ENCODE measurements around the gene C22orf15.

Gene C22orf15

DNA sequence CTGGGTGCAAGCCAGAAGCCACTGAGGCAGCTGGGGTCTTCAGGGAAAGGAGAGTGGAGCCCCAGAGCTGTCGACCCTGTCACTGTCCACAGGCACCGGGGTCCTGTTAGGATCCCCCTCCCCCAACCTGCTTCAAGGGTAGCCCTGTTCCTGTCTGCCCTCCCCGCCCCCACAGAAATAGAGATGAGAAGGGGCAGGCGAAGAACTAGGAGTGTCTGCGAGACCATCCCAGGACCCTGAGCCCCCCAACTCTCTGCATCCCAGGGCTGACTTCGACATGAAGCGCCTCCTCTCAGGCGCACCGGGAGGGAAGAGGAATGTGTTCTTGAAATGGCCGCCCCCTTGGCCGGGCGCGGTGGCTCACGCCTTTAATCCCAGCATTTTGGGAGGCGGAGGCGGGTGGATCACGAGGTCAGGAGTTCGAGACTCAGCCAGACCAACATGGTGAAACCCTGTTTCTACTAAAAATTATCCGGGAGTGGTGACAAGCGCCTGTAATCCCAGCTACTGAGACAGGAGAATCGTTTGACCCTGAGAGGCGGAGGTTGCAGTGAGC lies 11.3 kb upstream of the C22orf15 start:
- no peak for DNase-seq

- no peak for DNase-seq
Measured at GRCh38 chr22:23752090-23752691, 10.6 kb upstream of the C22orf15 start.

GRCh38 chr22:23752750-23753149 lies 10.0 kb upstream of the C22orf15 start:
- no peak for DNase-seq

DNA sequence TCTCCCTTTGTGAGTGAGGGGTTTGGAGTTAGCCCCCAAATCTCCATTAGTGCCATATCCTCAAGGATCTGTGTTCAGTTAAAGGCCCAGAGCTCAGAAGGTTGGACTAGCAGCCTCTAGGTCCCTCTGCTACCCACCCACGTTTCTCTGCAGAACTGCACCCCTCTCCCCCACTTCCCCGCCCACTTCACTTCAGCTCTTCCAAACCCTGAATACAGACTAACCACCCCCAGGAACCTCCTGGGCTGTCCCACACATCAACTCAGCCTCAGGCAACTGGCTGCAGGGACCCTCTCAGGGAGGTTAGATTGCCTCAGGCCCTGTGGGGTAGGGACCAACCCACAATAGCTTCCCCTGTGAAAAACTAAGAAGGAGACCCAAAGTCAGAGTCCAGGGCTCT lies 9.4 kb upstream of the C22orf15 start:
- no peak for DNase-seq

- DNase-seq: no peak
Measured at GRCh38 chr22:23754220-23754919, 8.4 kb upstream of the C22orf15 start, which contains the start of gene VPREB3. Gene VPREB3, minus strand, starts transcription at chr22:23754425. Its CDS starts 62 bp downstream, at chr22:23754363.

DNA sequence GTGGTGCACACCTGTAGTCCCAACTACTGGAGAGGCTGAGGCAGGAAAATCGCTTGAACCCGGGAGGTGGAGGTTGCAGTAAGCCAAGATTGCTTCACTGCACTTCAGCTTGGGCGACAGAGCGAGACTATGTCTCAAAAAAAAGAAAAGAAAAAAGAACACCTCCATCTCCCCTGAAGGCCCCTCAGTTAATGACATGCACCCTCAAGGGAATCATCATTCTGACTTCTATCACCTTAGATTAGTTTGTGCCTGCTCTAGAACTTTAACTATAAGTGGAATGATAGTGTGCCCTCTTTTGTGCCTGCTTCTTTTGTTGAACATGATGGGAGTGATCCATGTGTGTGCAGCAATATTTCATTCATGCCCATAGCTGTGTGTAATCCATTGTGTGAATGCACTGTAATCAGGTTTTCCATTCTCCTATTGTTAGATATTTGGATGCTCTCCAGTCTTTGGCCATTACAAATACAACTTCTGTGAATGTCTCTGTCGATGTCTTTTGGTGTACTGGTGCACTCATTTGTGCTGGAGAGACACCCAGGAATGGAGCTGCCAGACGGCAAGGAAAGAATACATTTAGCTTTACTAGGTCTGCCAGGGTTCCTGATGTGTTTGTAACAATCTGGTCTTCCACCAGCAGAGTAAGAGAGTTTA lies 7.7 kb upstream of the C22orf15 start:
- no peak for DNase-seq

GRCh38 chr22:23755711-23756110 lies 7.1 kb upstream of the C22orf15 start:
- DNase-seq: no peak

DNA sequence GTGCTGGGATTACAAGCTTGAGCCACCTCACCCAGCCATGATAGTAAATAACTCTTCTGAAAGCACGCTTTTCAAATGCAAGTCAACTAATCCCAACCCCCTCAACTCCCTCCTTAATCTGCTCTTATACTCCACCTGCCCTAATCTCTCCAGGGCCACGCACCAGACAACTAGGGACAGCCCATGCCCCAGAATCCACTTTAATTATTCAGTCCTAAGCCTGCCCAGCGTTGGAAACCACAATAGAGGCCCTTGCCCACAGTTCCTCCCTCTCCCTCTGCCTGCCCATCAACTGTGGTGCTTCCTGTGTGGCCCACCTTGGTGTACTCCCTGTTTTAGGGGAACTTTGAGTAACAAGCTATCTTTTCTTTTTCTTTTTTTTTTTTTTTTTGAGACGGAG lies 5.9 kb upstream of the C22orf15 start:
- DNase-seq: no peak

GRCh38 chr22:23759566-23759965 lies 3.2 kb upstream of the C22orf15 start:
- no peak for DNase-seq

DNA sequence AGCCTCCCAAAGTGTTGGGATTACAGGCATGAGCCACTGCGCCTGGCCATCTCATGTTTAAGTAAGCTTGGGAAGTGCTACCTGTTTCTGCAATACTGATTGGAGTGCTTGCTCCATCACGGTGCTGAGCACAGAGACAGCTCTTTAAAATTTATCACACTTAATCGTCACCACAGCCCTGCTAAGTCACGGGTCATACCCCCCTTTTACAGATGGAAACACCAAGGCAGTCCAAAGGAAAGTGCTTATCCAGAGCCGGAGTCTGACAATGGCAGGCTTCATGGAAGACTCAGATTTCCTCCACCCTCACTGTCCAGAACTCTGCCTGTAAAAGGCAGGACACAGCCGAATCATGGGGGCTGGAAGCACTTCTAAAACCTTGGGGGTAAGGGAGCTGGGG lies 2.7 kb upstream of the C22orf15 start:
- DNase-seq: no peak

- peak; percentile 50 for DNase-seq
Measured at GRCh38 chr22:23763579-23763945, 772 bp downstream of the C22orf15 start.

DNA sequence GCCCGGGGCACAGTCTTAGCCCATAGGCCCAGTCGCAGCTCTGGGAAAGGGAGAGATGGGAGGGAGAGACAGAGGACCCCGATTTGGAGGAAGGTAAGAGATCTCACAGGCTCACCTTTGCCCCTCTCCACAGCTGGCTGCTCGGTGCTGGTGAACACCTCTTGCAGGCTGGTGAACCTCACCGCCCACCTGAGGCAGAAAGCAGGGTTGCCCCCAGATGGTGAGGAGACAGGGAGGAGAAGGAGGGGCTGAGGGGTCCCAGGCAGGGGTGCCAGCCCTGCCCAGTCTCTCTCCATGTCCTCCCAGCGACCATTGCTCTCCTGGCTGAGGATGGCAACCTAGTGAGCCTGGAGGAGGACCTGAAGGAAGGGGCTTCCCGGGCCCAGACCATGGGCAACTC lies 1.2 kb downstream of the C22orf15 start:
- DNase-seq: no peak

DNA sequence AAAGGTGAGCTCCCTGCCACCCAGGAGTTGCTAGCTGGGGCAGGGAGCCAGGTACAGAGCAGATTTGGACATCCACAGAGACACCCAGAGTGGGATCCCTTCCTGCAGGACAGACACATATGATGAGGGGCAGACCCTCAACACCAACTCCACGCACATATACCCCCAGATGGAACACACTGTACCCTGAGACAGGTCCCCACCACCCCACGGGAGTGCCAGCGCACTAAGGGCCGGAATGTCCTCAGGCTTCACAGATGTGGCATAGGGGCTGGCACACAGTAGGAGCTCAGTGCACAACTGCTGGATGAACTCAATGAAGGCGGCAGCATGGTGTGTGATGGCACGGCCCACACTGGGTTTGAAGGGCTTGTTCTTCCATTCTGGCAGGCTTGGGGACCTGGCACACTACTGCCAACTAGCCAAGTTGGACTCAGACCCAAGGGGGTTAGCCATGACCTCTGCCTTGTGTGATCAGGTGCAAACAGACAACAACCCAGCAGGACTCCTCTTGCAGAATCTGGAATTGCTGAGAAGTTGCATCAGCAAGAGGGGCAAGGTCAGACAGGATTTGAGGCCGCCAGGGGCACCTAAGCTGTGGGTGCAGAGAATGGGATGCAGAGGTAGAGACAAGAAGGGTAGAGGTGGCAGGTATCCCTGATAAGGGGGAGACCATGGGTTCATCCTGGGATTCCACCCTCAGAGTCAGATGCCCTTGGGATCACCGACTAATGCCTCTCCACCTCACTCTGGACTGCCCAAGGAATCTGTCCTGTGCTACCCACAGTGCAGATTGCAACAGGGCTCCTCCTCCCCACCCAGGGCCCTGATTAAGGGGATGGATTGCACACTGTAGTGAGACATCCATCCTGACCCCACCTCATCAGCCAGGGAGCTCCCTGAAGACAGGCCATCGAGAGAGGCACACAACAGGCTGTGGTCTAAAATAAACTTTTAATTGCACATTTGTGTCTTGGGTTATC lies 2.4 kb downstream of the C22orf15 start:
- DNase-seq: no peak

GRCh38 chr22:23767303-23767672 lies 4.5 kb downstream of the C22orf15 start:
- no peak for DNase-seq

GRCh38 chr22:23767673-23768548 lies 5.1 kb downstream of the C22orf15 start, which contains the start of gene CHCHD10:
Gene CHCHD10, minus strand, starts transcription at chr22:23767972. Its CDS starts 98 bp downstream, at chr22:23767874.
- peak; percentile 70 for DNase-seq

GRCh38 chr22:23769321-23769965 lies 6.7 kb downstream of the C22orf15 start:
- DNase-seq: no peak

DNA sequence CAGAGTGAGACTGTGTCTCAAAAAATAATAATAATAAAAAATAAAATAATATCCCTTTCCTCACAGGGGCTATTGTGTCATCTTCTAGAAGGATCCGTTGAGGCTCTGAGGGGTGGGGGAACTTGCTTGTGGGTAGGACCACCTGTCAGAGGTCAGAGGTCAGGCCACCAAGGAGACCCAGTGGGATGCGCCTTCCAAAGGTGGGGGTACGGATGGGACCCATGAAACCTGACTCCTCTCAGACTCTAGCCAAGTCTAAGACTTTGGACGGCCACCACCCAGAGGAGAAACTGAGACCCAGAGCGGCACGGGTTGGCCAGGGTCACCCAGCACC lies 9.5 kb downstream of the C22orf15 start:
- no peak for DNase-seq

DNA sequence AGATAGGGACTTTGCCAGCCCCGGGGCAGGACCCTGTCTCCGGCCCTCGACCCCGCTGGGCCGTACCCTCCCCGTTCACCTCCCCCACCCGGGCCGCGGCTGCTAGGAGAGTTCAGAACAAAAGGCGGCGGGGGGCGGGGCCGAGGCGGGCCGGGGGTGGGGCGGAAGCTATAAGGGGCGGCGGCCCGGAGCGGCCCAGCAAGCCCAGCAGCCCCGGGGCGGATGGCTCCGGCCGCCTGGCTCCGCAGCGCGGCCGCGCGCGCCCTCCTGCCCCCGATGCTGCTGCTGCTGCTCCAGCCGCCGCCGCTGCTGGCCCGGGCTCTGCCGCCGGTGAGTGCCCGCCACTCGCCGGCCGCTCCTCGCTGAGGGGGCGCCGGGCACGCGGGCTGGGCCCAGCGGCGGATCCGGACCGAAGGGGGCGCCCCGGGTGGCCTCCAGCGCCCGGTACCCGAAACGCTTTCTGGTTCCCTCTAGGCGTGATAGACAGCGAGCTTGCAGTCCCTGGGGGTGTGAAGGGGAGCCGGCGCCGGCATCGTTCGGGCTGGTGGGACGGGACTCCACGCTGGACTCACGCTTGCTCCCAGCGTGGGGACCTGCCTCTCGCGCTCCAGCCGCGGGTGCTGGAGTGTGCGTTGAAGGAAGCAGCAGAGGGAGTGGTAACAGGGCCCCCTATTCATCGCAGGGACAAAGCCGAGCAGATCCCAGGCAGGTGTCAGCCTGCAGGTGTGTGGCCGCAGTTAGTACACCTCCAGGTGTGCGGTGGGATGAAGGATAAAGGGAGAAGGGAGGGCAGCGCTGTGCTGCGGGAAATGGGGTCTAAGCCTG lies 10.1 kb downstream of the C22orf15 start, which contains the start of gene MMP11:
Gene MMP11 (plus strand): TSS at position 201 of the 825 bp plus-strand sequence. CDS start 22 bp downstream, at position 223.
- peak; percentile 54 for DNase-seq

GRCh38 chr22:23773483-23774113 lies 10.8 kb downstream of the C22orf15 start:
- DNase-seq: no peak
